Breast epithelium (tissue), 3 donors: Measurements from ENCODE around the gene PLAC1.

Source experiments
- CTCF ChIP-seq, 3 donors: fragments of 450-650 bp; IDR thresholded peaks; one replicate each; pipeline ENCODE4 v1.5.1; 2016 to 2017; ENCODE audit warnings: antibody characterized with exemption in 3 of 3, mild to moderate bottlenecking in 3 of 3, moderate library complexity in 3 of 3
- POLR2A ChIP-seq: fragments of 450-650 bp; IDR thresholded peaks from one replicate; pipeline ENCODE4 v1.6.1; 2016; ENCODE audit warnings: antibody characterized with exemption, mild to moderate bottlenecking, moderate library complexity
- POLR2AphosphoS5 ChIP-seq, 3 donors: sonication (generic); formaldehyde crosslinking; IDR thresholded peaks; one replicate each; pipeline ENCODE4 v1.6.1; 2017; ENCODE audit warnings: antibody characterized with exemption in 3 of 3

- TF ChIP-seq CTCF (IDR thresholded peaks at IDR 0.05) (no peak), POLR2AphosphoS5 (IDR thresholded peaks at IDR 0.05) (no peak), POLR2A (no peak)
Observed at GRCh38 chrX:134547047-134547679, 111.1 kb downstream of the PLAC1 start.
